Ectodermal cell (in vitro differentiated cells): Measurements from ENCODE around the gene HERC6.

Experiments
- H3K27ac ChIP-seq: 2 replicates; pipeline ENCODE4 v1.7.0; 2013; ENCODE audit warnings: mild to moderate bottlenecking, low read depth, low read length; ENCODE audit not compliant: insufficient read depth, poor library complexity, severe bottlenecking
- H3K27me3 ChIP-seq: 2 replicates; pipeline ENCODE4 v1.7.0; 2013; ENCODE audit warnings: mild to moderate bottlenecking, low read length; ENCODE audit not compliant: insufficient read depth, control insufficient read depth, poor library complexity, severe bottlenecking
- H3K36me3 ChIP-seq: one replicate; pipeline ENCODE4 v1.7.0; 2013; ENCODE audit warnings: low read length; ENCODE audit not compliant: control insufficient read depth, insufficient read depth
- H3K4me1 ChIP-seq: one replicate; pipeline ENCODE4 v1.7.0; 2013; ENCODE audit warnings: low read length; ENCODE audit not compliant: control insufficient read depth, insufficient read depth
- H3K4me3 ChIP-seq: 2 replicates; pipeline ENCODE4 v1.7.0; 2013; ENCODE audit warnings: low read depth, low read length, control low read depth; ENCODE audit not compliant: insufficient read depth
- H3K9me3 ChIP-seq: 2 replicates; pipeline ENCODE4 v1.7.0; 2013; ENCODE audit warnings: mild to moderate bottlenecking, low read length, moderate library complexity; ENCODE audit not compliant: control insufficient read depth
- WGBS, 2 experiments: methylation state at CpG; one replicate each; pipeline ENCODE4 v1.1.7; 2013; ENCODE audit warnings: missing lambda C conversion rate in 2 of 2; 5-methylcytosine and 5-hydroxymethylcytosine counted together

Gene HERC6

DNA sequence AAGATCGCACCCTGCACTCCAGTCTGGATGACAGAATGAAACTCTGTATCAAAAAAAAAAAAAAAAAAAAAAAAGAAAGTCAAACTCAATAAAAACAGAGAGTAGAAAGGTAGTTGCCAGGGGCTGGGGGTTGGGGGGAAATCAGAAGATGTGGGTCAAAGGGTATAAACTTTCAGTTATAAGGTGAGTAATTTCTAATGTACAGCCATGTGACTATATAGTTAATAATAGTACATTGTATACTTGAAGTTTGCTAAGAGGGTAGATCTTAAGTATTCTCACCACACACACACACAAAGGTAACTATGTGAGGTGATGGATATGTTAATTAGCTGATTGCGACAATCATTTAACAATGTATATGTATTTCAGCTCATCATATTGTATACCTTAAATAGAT, 11.5 kb downstream of the HERC6 start:
- no peaks in the 10 kb centered on the region for H3K27me3 ChIP-seq
- no peak overlapping the region for H3K4me3 ChIP-seq
- H3K27ac ChIP-seq, result no peak overlapping the region
- H3K4me1 ChIP-seq, result no peaks in the 10 kb centered on the region
- H3K36me3 ChIP-seq, result no peaks in the 10 kb centered on the region
- no peaks in the 10 kb centered on the region for H3K9me3 ChIP-seq
- WGBS, 2 experiments, result 100% methylated on average over 1 of the region's 2 CpGs; no CpG with 5 or more reads in 1 of the 2 experiments

DNA sequence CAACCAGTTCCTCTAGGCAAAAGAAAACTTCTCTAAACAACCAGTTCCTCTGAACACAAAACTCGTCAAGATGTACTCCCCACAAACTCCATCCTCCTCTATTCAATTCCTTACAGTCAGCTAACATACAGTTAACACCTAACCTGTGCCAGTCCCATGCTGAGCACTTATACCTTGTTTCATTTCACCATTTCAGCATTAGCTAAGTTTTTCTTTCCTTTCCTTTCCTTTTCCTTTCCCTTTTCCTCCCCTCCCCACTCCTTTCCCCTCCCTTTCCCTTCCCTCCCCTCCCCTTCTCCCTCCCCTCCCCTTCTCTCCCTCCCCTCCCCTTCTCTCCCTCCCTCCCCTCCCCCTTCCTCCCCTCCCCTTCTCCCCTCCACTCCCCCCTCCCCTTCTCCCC, 13.1 kb downstream of the HERC6 start:
- H3K27me3 ChIP-seq, result no peaks in the 10 kb centered on the region
- no peak overlapping the region for H3K27ac ChIP-seq
- WGBS, 2 experiments, result 82 to 86% methylated on average over 1 of the region's 1 CpG
- H3K4me1 ChIP-seq, result no peaks in the 10 kb centered on the region
- no peak overlapping the region for H3K4me3 ChIP-seq
- H3K36me3 ChIP-seq, result no peaks in the 10 kb centered on the region
- H3K9me3 ChIP-seq, result no peaks in the 10 kb centered on the region

DNA sequence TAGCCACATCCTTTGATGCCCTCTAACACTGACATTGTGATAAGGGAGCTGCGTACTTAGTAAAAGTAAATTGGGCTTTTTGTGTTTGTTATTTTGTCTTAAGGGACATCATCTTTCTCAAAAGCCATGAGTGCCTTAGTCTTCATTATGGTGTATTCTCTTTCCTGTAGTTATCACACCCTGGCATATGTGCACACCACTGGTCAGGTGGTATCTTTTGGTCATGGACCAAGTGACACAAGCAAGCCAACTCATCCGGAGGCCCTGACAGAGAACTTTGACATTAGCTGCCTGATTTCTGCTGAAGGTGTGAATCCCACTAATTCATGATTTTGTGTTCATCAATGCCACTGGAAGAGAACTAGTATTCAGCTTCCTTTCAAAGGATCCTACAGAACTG, 18.0 kb downstream of the HERC6 start:
- no peak overlapping the region for H3K27ac ChIP-seq
- 87 to 95% methylated on average over 2 of the region's 2 CpGs for WGBS, 2 experiments
- H3K4me3 ChIP-seq, result no peak overlapping the region
- no peaks in the 10 kb centered on the region for H3K4me1 ChIP-seq
- H3K36me3 ChIP-seq, result no peaks in the 10 kb centered on the region
- H3K9me3 ChIP-seq, result no peaks in the 10 kb centered on the region
- H3K27me3 ChIP-seq, result no peaks in the 10 kb centered on the region

DNA sequence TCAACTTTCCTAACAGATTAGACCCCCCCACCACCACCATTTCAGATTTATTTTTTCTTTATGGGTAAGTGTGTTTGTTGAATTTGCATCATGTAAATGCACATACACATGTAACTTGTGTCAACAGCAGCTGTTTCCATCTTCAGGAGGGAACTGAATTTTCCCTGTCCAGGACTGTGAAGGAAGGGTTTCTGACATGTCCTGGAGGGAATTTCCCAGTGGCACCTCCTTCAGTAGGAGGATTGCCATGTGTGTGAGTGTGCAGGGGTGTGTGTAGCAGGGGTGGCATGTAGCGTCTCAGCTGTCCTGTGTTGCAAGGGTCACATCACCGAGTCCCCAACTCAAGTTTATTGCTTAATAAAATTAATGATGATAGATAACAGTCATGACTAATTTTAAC, 19.7 kb downstream of the HERC6 start:
- Histone ChIP-seq H3K27me3 (no peaks in the 10 kb centered on the region), H3K4me1 (peaks cover 3% of the 10 kb centered on the region), H3K36me3 (no peaks in the 10 kb centered on the region), H3K9me3 (no peaks in the 10 kb centered on the region), H3K4me3 (no peak overlapping the region), H3K27ac (no peak overlapping the region)
- 88 to 100% methylated on average over 1 of the region's 2 CpGs for WGBS, 2 experiments

DNA sequence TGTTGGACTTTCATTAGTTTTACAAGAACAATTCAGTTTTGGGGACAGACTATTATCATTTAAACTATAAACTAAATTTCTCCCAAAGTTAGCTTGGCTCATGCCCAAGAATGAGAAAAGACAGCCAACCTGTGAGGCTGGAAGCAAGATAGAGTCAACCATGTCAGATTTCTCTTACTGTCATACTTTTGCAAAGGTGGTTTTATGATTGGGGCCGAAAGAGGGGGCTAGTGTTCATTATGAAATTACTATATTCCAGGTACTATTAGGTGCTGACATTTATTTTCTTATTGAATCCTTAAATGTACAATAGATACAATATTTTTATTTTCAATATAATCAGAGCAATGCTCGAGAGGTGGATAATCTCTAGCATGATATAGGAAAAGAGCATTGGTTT, 30.6 kb downstream of the HERC6 start:
- 100% methylated on average over 1 of the region's 2 CpGs for WGBS, 2 experiments
- no peaks in the 10 kb centered on the region for H3K36me3 ChIP-seq

DNA sequence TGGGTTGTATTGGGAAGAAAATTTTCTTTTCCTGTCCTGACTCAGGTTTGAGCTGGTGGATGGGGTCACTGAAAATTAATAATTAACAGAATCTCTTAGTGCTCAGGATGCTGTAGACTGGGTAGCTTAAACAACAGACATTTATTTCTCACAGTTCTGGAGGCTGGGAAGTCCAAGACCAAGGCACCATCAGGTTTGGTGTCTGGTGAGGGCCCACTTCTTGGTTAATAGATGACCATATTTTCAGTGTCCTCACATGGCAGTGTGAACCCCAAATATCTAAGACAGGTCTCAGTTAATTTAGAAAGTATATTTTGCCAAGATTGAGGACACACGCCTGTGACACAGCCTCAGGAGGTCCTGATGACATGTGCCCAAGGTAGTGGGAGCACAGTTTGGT, 31.1 kb downstream of the HERC6 start:
- Histone ChIP-seq H3K27ac (no peak overlapping the region), H3K9me3 (no peaks in the 10 kb centered on the region), H3K4me3 (no peak overlapping the region), H3K27me3 (no peaks in the 10 kb centered on the region), H3K4me1 (no peaks in the 10 kb centered on the region), H3K36me3 (no peaks in the 10 kb centered on the region)
- 82 to 95% methylated on average over 1 of the region's 1 CpG for WGBS, 2 experiments

More for the DNA sequence above, 30.6 kb downstream of the HERC6 start:
- no peaks in the 10 kb centered on the region for H3K27me3 ChIP-seq
- no peak overlapping the region for H3K27ac ChIP-seq
- no peaks in the 10 kb centered on the region for H3K9me3 ChIP-seq
- H3K4me3 ChIP-seq, result no peak overlapping the region
- no peaks in the 10 kb centered on the region for H3K4me1 ChIP-seq

DNA sequence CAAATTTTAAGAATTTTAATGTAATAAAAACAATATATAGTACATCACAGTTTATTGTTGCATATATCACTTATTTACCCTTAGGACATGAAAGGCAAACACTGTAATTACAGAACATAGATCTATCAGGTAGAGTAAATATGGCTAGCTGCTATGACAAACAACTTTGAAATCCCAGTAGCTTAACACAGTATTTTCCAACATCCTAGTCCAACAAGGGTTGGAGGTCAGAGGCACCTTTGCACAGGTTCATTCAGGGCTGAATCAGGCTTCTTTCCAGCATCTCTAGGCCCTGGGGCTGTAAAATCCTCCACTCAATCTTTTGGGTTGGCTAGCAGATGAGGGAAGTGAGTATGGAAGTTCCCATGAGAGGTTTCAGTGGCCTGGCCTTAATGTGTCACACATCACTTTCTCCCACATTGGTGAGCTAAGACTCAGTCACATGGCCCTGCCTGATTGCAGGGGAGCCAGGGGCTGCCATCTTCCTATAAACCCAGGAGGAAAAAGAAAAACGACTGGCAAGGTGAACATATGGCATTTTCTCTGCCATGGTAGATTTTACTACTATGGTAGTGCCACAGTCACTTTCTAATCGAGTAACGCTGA, 32.9 kb downstream of the HERC6 start:
- Histone ChIP-seq H3K9me3 (no peaks in the 10 kb centered on the region), H3K27me3 (no peaks in the 10 kb centered on the region), H3K36me3 (no peaks in the 10 kb centered on the region), H3K27ac (no peak overlapping the region), H3K4me1 (no peaks in the 10 kb centered on the region), H3K4me3 (no peak overlapping the region)
- WGBS, 2 experiments, result 86 to 92% methylated on average over 3 of the region's 3 CpGs

DNA sequence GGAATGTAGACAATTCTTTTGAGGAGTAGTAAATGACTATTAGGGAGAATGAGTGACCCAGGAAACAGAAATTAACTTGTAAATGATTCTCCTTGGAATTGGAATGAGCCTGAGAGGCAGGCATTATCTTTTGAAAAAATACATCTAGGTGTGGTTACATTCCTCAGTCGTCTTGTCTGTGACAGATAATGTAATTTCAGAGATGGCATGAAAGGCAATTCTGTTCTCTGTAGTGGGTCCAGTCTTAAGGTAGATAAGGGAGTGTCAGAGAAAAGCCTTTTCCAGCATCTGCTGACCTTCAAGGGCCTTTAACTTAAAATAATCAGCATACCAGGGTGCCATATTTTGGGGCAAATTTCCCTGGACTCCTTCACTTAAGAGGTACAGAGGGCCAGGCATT, 35.1 kb downstream of the HERC6 start:
- Histone ChIP-seq H3K27me3 (no peaks in the 10 kb centered on the region), H3K9me3 (no peaks in the 10 kb centered on the region), H3K27ac (no peak overlapping the region), H3K36me3 (no peaks in the 10 kb centered on the region), H3K4me1 (no peaks in the 10 kb centered on the region), H3K4me3 (no peak overlapping the region)
- 71 to 82% methylated on average over 1 of the region's 1 CpG for WGBS, 2 experiments

DNA sequence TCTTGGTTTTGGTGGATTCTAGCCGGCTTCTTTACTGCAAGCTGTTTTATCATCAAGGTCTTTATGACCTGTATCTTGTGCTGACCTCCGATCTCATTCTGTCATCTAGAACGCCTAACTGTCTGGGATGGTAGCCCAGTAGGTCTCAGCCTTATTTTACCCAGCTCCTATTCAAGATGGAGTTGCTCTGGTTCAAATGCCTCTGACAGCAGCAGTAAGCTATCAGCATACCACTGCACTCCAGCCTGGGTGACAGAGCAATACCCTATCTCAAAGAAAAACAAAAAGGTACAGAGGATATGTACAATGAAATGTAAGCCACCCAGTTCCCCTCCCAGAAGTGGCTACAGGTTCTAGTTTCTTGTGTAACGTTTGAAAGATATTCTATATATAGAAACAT, 36.1 kb downstream of the HERC6 start:
- WGBS, 2 experiments, result 92 to 94% methylated on average over 3 of the region's 4 CpGs
- H3K27ac ChIP-seq, result no peak overlapping the region
- no peaks in the 10 kb centered on the region for H3K9me3 ChIP-seq
- no peaks in the 10 kb centered on the region for H3K27me3 ChIP-seq
- H3K36me3 ChIP-seq, result no peaks in the 10 kb centered on the region
- H3K4me1 ChIP-seq, result no peaks in the 10 kb centered on the region
- no peak overlapping the region for H3K4me3 ChIP-seq

DNA sequence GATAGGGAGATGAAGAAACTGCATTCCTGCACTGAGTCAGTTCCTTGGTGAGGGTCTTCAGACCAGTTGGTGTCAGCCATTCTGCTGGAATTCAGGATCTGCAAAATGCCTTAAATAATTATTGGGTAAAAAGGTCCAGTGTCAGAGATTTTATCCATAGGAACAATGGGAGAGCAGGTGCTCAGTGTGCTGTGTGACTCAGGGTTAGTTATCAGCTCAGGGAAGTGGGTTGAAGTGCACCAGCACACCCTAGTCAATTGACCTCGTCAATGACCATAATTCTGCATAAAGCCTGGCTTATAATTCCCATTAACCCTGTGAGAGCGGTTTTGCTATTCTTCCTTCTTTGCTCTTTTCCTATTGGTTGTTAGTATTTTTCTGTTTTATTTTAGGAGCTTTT, 37.3 kb downstream of the HERC6 start:
- Histone ChIP-seq H3K27me3 (no peaks in the 10 kb centered on the region), H3K36me3 (no peaks in the 10 kb centered on the region), H3K4me1 (no peaks in the 10 kb centered on the region), H3K9me3 (no peaks in the 10 kb centered on the region), H3K27ac (no peak overlapping the region), H3K4me3 (no peak overlapping the region)
- 77 to 100% methylated on average over 1 of the region's 2 CpGs for WGBS, 2 experiments

DNA sequence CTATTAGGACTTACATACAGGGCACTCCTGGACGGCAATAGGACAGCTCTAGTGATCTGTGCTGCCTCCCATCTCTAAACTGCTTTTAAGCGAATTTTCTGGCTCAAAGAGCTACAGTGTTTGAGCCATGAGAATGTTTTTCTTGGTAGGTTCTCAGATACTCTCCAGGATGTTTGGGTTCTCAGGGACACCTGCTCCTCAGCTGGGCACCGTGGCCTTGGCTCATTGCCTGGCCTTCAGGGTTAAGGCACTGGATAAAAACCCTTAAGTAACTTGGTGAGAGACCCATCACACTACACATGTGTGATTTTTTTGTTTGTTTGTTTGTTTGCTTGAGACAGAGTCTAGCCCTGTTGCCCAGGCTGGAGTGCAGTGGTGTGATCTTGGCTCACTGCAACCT, 39.8 kb downstream of the HERC6 start:
- no peaks in the 10 kb centered on the region for H3K4me1 ChIP-seq
- H3K4me3 ChIP-seq, result no peak overlapping the region
- 94 to 95% methylated on average over 3 of the region's 3 CpGs for WGBS, 2 experiments
- no peaks in the 10 kb centered on the region for H3K36me3 ChIP-seq
- no peak overlapping the region for H3K27ac ChIP-seq
- H3K27me3 ChIP-seq, result no peaks in the 10 kb centered on the region
- no peaks in the 10 kb centered on the region for H3K9me3 ChIP-seq
